RWPE1 (cell line): ENCODE data around the gene ZC2HC1B.
"Not testable (repeated sequence)": the region's sequence is repeated elsewhere in the genome, so short reads cannot be mapped to it uniquely, and the experiment has no call there.

ENCODE experiments used
- CTCF ChIA-PET: fragments of 350-600 bp; sonication (Branson Sonifier 250); formaldehyde crosslinking; extraction: SDS; loops from one replicate; lab custom pipeline; 2021; lab: Yijun Ruan, JAX
- POLR2A ChIA-PET: fragments of 400-600 bp; formaldehyde crosslinking; extraction: SDS; loops from one replicate; lab custom pipeline; 2020; ENCODE audit warnings: antibody characterized with exemption; ENCODE audit not compliant: low non-redundant PET; lab: Yijun Ruan, JAX
- DNase-seq: peaks from one replicate; pipeline ENCODE4 v3.0.0; 2012; ENCODE audit warnings: low spot score
- H3K27ac ChIP-seq: fragments of 450-650 bp; 2 replicates; pipeline ENCODE4 v1.5.1; 2017
- TF ChIP-seq, protein P1 (sequence below): fragments of 450-650 bp; conservative IDR thresholded peaks from 2 replicates; pipeline ENCODE4 v1.5.1; 2017; ENCODE audit warnings: low read depth, mild to moderate bottlenecking

ZC2HC1B gene

DNA sequence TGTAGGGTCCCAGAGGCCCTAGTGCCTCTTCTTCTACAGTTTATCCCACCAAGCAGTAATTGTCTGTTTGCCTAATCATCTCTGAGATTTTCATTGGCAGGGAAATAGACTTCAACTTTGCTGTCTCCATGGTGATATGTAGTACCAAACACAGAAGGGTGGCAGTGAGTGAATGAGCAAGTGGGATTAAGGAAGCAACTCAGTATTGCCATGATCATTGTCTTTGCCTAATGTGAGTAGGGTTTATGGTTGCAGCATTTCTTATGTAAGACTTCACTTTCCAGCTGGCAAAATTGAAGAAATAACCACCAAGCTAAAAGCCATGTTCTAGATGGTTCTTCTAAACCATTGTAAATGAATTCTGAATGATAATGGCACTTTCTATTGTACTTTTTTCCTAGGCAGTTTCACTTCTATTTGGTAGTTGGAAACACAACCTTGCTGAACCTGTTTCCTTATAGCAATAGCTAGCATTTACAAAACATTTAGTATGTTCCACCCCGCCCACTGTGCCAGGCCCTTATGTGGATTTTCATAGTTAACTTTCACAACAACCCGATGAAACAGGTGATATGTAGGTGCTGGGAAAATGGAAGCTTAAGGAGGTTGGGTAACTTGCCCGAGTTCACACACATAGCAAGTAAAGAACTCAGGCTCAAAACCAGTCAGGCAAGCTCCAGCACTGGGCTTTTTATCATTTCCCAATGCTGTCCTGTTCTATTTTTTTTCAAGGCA lies 32.0 kb downstream of the ZC2HC1B start:
- no peak overlapping the region for H3K27ac ChIP-seq
- no peak for DNase-seq
- POLR2A ChIA-PET: no interaction called here
- CTCF ChIA-PET: no interaction called here
- TF ChIP-seq, protein P1, sequence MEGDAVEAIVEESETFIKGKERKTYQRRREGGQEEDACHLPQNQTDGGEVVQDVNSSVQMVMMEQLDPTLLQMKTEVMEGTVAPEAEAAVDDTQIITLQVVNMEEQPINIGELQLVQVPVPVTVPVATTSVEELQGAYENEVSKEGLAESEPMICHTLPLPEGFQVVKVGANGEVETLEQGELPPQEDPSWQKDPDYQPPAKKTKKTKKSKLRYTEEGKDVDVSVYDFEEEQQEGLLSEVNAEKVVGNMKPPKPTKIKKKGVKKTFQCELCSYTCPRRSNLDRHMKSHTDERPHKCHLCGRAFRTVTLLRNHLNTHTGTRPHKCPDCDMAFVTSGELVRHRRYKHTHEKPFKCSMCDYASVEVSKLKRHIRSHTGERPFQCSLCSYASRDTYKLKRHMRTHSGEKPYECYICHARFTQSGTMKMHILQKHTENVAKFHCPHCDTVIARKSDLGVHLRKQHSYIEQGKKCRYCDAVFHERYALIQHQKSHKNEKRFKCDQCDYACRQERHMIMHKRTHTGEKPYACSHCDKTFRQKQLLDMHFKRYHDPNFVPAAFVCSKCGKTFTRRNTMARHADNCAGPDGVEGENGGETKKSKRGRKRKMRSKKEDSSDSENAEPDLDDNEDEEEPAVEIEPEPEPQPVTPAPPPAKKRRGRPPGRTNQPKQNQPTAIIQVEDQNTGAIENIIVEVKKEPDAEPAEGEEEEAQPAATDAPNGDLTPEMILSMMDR: no peak

DNA sequence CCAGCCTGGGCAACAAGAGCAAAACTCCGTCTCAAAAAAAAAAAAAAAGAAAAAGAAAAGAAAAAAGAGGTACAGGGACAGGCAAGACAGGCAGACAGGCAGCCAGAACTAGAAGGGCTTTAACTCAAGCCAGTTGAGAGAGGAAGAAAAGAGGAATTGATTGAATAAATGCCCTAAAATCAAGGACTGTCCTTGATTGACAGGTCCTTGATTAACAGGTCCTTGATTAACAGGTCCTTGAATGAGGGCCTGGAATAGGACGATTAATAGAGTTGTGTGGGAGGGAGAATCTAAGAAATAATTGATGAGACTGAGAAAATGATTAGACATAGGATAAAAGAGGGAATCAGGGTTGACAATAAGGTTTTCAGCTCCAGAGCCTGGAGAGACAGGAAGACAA lies 36.1 kb downstream of the ZC2HC1B start:
- TF ChIP-seq, protein P1: no peak
- CTCF ChIA-PET: interaction anchor here (0.7 kb wide), 1 partner anchor 688 kb away, joined by 8 read pairs; no protein-coding TSS in a partner anchor
- POLR2A ChIA-PET: no interaction called here
- DNase-seq: no peak
- no peak overlapping the region for H3K27ac ChIP-seq

GRCh38 chr6:143901885-143902750 lies 37.8 kb downstream of the ZC2HC1B start:
- no peak overlapping the region for H3K27ac ChIP-seq
- CTCF ChIA-PET: no interaction called here
- no peak for DNase-seq
- POLR2A ChIA-PET: no interaction called here
- TF ChIP-seq, protein P1: no peak

DNA sequence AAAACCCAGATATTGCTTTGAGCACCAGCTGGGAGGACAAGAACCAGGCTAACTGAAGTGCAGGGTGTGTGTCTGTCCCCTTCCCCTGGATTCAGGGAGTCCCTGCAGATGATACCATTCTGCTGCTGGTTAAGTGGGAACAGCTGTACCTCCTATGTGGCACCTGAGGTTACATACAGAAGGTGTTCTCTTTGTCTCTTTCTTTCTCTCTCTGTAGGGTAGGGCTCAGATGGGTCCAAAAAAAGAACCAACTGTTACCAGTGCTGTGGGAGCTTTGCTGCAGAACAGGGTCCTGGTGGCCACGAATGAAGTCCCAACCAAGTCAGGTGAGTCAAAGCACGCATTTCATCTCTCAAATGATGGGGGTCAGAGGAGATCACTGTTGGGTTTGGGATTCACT lies 38.6 kb downstream of the ZC2HC1B start:
- CTCF ChIA-PET: no interaction called here
- POLR2A ChIA-PET: no interaction called here
- no peak for DNase-seq
- TF ChIP-seq, protein P1: no peak
- H3K27ac ChIP-seq: no peak overlapping the region

DNA sequence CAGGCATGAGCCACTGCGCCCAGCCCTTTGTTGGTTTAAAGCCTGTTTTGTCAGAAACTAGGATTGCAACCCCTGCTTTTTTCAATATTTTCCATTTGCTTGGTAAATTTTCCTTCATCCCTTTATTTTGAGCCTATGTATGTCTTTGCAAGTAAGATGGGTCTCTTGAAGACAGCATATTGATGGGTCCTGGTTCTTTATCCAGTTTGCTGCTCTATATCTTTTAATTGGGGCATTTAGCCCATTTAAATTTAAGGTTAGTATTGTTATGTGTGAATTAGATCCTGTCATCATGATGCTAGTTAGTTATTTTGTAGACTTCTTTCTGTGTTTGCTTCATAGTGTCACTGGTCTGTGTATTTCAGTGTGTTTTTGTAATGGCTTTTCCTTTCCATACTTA lies 46.8 kb downstream of the ZC2HC1B start:
- H3K27ac ChIP-seq: no peak overlapping the region
- TF ChIP-seq, protein P1: no peak
- ChIA-PET POLR2A (no interaction called here), CTCF (no interaction called here)
- DNase-seq: no peak

GRCh38 chr6:143912671-143913070 lies 48.4 kb downstream of the ZC2HC1B start:
- H3K27ac ChIP-seq: no peak overlapping the region
- no peak for DNase-seq
- TF ChIP-seq, protein P1: no peak
- ChIA-PET CTCF (no interaction called here), POLR2A (no interaction called here)

DNA sequence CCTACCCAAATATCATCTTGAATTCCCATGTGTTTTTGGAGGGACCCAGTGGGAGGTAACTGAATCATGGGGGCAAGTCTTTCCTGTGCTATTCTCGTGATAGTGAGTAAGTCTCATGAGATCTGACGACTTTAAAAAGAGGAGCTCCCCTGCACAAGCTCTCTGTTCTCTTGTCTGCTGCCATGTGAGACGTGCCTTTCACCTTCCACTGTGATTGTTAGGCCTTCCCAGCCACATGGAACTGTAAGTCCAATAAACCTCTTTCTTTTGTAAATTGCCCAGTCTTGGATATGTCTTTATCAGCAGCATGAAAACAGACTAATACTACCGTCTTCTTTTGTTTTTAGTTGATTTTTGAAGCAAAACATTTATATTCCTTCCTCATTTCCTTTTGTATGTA lies 52.8 kb downstream of the ZC2HC1B start:
- CTCF ChIA-PET, H3K27ac ChIP-seq, DNase-seq, POLR2A ChIA-PET: not testable (repeated sequence)
